PC-3 (cell line): Measurements from ENCODE around the gene BMP7.

Experiments used
- CTCF ChIP-seq: fragments of 300-600 bp; sonication (generic); conservative IDR thresholded peaks from 2 replicates; pipeline ENCODE4 v1.5.1; 2017; ENCODE audit warnings: antibody characterized with exemption, low read depth, mild to moderate bottlenecking, low read length
- EZH2 ChIP-seq: fragments of 300-600 bp; sonication (generic); IDR thresholded peaks from one replicate; pipeline ENCODE4 v1.6.1; 2017; ENCODE audit warnings: antibody characterized with exemption, mild to moderate bottlenecking, low read length; ENCODE audit not compliant: unreplicated experiment
- EZH2phosphoT487 ChIP-seq: fragments of 300-600 bp; sonication (generic); IDR thresholded peaks from 2 replicates; pipeline ENCODE4 v1.6.1; 2018; ENCODE audit warnings: mild to moderate bottlenecking, antibody characterized with exemption, low read length, borderline replicate concordance

- TF ChIP-seq EZH2 (no peak), CTCF (no peak), EZH2phosphoT487 (no peak)
These were observed 88.7 kb downstream of the BMP7 start for GRCh38 chr20:57177636-57178280.
